GM12878 (cell line): ENCODE data around the gene PCDHGC3. TPM values are rescaled to one million over a fixed set of nuclear protein-coding genes. Genes with fewer than 3 reads are reported as not detected.

ENCODE experiments used
- ATAC-seq: fragments of 200-7000 bp; cut with Tn5 transposase; 3 replicates; pipeline ENCODE4 v1.9.1; 2020; ENCODE audit warnings: mild to moderate bottlenecking, moderate library complexity
- BruUV-seq: library from RNA; stranded (reverse); fragments of 400-500 nt; replicated peaks from 2 replicates; lab custom pipeline; 2021; lab: Mats Ljungman, UMichigan
- CTCF ChIA-PET: fragments of 300-600 bp; sonication (Branson Sonifier 250); formaldehyde crosslinking; extraction: SDS; loops from one replicate; lab custom pipeline; 2021; ENCODE audit warnings: inconsistent platforms; lab: Yijun Ruan, JAX
- POLR2A ChIA-PET: fragments of 350-600 bp; formaldehyde crosslinking; extraction: SDS; loops from one replicate; lab custom pipeline; 2021; ENCODE audit warnings: inconsistent platforms; lab: Charles Lee
- RAD21 ChIA-PET: fragments of 300-600 bp; sonication (Branson Sonifier 250); formaldehyde crosslinking; loops from one replicate; lab custom pipeline; 2023; ENCODE audit warnings: antibody characterized with exemption; ENCODE audit not compliant: unreplicated experiment; lab: Charles Lee
- SMC1A ChIA-PET: fragments of 300-600 bp; sonication (Branson Sonifier 250); formaldehyde crosslinking; loops from one replicate; lab custom pipeline; 2023; ENCODE audit not compliant: unreplicated experiment, uncharacterized antibody; lab: Charles Lee
- DNase-seq: peaks from one replicate; pipeline ENCODE4 v3.0.0-alpha.2; 2011; ENCODE audit warnings: low read depth, low spot score
- FAIRE-seq: peaks from 3 replicates; lab custom pipeline; 2011; peaks lifted over from hg19 to GRCh38; lab: Jason Lieb, UNC
- H2AFZ ChIP-seq: 2 replicates; pipeline ENCODE4 v1.6.0; 2011; ENCODE audit warnings: low read depth, low read length, control low read depth; ENCODE audit not compliant: control insufficient read depth
- H3K27ac ChIP-seq: 2 replicates; pipeline ENCODE4 v1.5.1; 2011; ENCODE audit warnings: control low read depth; ENCODE audit not compliant: control insufficient read depth, insufficient read depth
- H3K27me3 ChIP-seq, 2 experiments: replicated peaks in 1 of 2; 2 replicates each; pipeline versions ENCODE4 v1.6.0 to v1.6.1; 2011; ENCODE audit warnings: low read length in 1 of 2; ENCODE audit not compliant: control insufficient read depth in 2 of 2, insufficient read depth in 2 of 2
- H3K36me3 ChIP-seq, 2 experiments: 2 replicates each; pipeline ENCODE4 v1.5.1; 2011; ENCODE audit warnings: low read length in 1 of 2; ENCODE audit not compliant: control insufficient read depth in 2 of 2, insufficient read depth in 2 of 2
- H3K4me1 ChIP-seq: 2 replicates; pipeline ENCODE4 v1.6.1; 2011; ENCODE audit warnings: mild to moderate bottlenecking, low read length, moderate library complexity, mixed read lengths; ENCODE audit not compliant: control insufficient read depth, insufficient read depth
- H3K4me2 ChIP-seq: 2 replicates; pipeline ENCODE4 v1.6.0; 2011; ENCODE audit warnings: control low read depth; ENCODE audit not compliant: control insufficient read depth, insufficient read depth
- H3K4me3 ChIP-seq: fragments of 200-600 bp; sonication (generic); 2 replicates; pipeline ENCODE4 v1.5.1; 2016
- H3K79me2 ChIP-seq: 2 replicates; pipeline ENCODE4 v1.6.0; 2011; ENCODE audit warnings: low read length; ENCODE audit not compliant: control insufficient read depth, insufficient read depth
- H3K9ac ChIP-seq: 2 replicates; pipeline ENCODE4 v1.8.0; 2011; ENCODE audit warnings: low read length, control low read depth, mixed read lengths; ENCODE audit not compliant: control insufficient read depth, insufficient read depth
- H3K9me3 ChIP-seq: replicated peaks from 3 replicates; pipeline ENCODE4 v1.5.1; 2011; ENCODE audit warnings: mild to moderate bottlenecking, low read length; ENCODE audit not compliant: control insufficient read depth, insufficient read depth
- H4K20me1 ChIP-seq: 2 replicates; pipeline ENCODE4 v1.6.0; 2011; ENCODE audit not compliant: control insufficient read depth, insufficient read depth
- BCL11A ChIP-seq: IDR thresholded peaks from 2 replicates; pipeline ENCODE4 v1.6.1; 2011; ENCODE audit warnings: low read depth, low read length
- BCL3 ChIP-seq: IDR thresholded peaks from 2 replicates; pipeline ENCODE4 v1.6.1; 2011; ENCODE audit warnings: borderline replicate concordance, low read depth, mild to moderate bottlenecking, moderate library complexity, low read length; ENCODE audit not compliant: insufficient read depth, poor library complexity, severe bottlenecking
- CUX1 ChIP-seq: IDR thresholded peaks from 2 replicates; pipeline ENCODE4 v1.6.1; 2012; ENCODE audit warnings: improper control_type of control experiment, low read depth, low read length; ENCODE audit not compliant: insufficient replicate concordance
- HDAC2 ChIP-seq: fragments of 200-600 bp; sonication (generic); IDR thresholded peaks from 2 replicates; pipeline ENCODE4 v1.6.1; 2017
- MEF2B ChIP-seq: fragments of 450-650 bp; IDR thresholded peaks from 2 replicates; pipeline ENCODE4 v1.6.1; 2018; ENCODE audit warnings: mild to moderate bottlenecking, moderate library complexity; ENCODE audit not compliant: partially characterized antibody, poor library complexity, severe bottlenecking
- NKRF ChIP-seq: fragments of 450-650 bp; conservative IDR thresholded peaks from 2 replicates; pipeline ENCODE4 v1.6.1; 2017; ENCODE audit warnings: mild to moderate bottlenecking, moderate library complexity
- PAX8 ChIP-seq: fragments of 450-650 bp; IDR thresholded peaks from 2 replicates; pipeline ENCODE4 v1.6.1; 2017; ENCODE audit warnings: mild to moderate bottlenecking, moderate library complexity
- SRF ChIP-seq, 2 experiments: IDR thresholded peaks; 2 replicates each; pipeline ENCODE4 v1.6.1; 2011; ENCODE audit warnings: low read depth in 2 of 2, low read length in 2 of 2, mild to moderate bottlenecking in 1 of 2, moderate library complexity in 1 of 2
- TARDBP ChIP-seq: IDR thresholded peaks from 2 replicates; pipeline ENCODE4 v1.6.1; 2016; ENCODE audit warnings: borderline replicate concordance
- ZNF274 ChIP-seq: IDR thresholded peaks from one replicate; pipeline ENCODE4 v1.8.0; 2011; ENCODE audit not compliant: insufficient read length, insufficient read depth
- ZNF592 ChIP-seq: fragments of 450-650 bp; IDR thresholded peaks from 2 replicates; pipeline ENCODE4 v1.6.1; 2017; ENCODE audit warnings: mild to moderate bottlenecking, moderate library complexity
- ZNF622 ChIP-seq: fragments of 450-650 bp; IDR thresholded peaks from 2 replicates; pipeline ENCODE4 v1.6.1; 2017; ENCODE audit warnings: mild to moderate bottlenecking, inconsistent platforms
- WGBS: methylation state at CpG from one replicate; pipeline ENCODE4 v1.1.6; 2016; ENCODE audit warnings: low lambda C conversion rate; ENCODE audit not compliant: insufficient replicate concordance, insufficient coverage; ENCODE audit errors: missing lambda C conversion rate; 5-methylcytosine and 5-hydroxymethylcytosine counted together
- in situ Hi-C: fragments of 300-500 bp; cut with MboI; formaldehyde crosslinking; loops from 9 replicates; pipeline ENCODE4 v1.14.3; 2018; ENCODE audit warnings: mixed read lengths
- intact Hi-C: fragments of 100-400 bp; cut with micrococcal nuclease; formaldehyde crosslinking; loops from one replicate; pipeline ENCODE4 v1.14.2; 2022; ENCODE audit not compliant: unreplicated experiment
- polyA plus RNA-seq, 11 experiments: library from polyadenylated mRNA; depleted of rRNA in 4 of 11; unstranded in 6 of 11; stranded (reverse) in 5 of 11; fragments of >200 nt; fragmentation: Nextera tagmentation in 4 of 11; fragmentation: Illumina TruSeq in 1 of 11; extraction: Ambion mirVana in 4 of 11; extraction: Trizol in 1 of 11; gene quantifications; 1 replicate in 1 of 11; 2 replicates in 10 of 11; pipeline versions ENCODE4 v1.2.1 to v1.2.3, GENCODE V29; 2011 to 2016; ENCODE audit warnings: inconsistent platforms in 2 of 11, missing spikeins in 2 of 11, low read depth in 1 of 11
- total RNA-seq, 4 experiments: library from RNA; depleted of rRNA in 3 of 4; stranded (reverse); fragments of >200 nt in 3 of 4; fragmentation: Illumina TruSeq in 1 of 4; extraction: Trizol in 1 of 4; gene quantifications; 2 replicates each; pipeline versions ENCODE4 v1.2.1 to v1.2.3, GENCODE V29; 2013 to 2021

Gene PCDHGC3
- total and polyA plus RNA-seq, 10 of the 15 experiments (the other 5 are each of a cell fraction or from before 2014, with no cell fraction given) = 0.53 to 22.1 (median 12.0) TPM

- Histone ChIP-seq H3K4me2 (no peak overlapping the region), H3K9me3 (peaks cover 13% of the 10 kb centered on the region; the same call in 2 of the 3 replicates), H3K36me3 (no peaks in the 10 kb centered on the region), H3K27ac (no peak overlapping the region), H4K20me1 (no peaks in the 10 kb centered on the region), H3K4me3 (no peak overlapping the region), H3K27me3 (no peaks in the 10 kb centered on the region), H3K4me1 (no peaks in the 10 kb centered on the region; the same call in 1 of the 2 replicates), H2AFZ (no peak overlapping the region), H3K79me2 (no peaks in the 10 kb centered on the region), H3K9ac (no peak overlapping the region)
- ChIA-PET SMC1A (no interaction called here), POLR2A (no interaction called here), RAD21 (no interaction called here), CTCF (interaction anchor here (1.2 kb wide), 1 partner anchor 90 kb away, joined by 3 read pairs; no protein-coding TSS in a partner anchor)
- intact Hi-C loops (no loop called here), in situ Hi-C loops (no loop called here)
- FAIRE-seq = no peak
- no peak for ATAC-seq
- no peak for DNase-seq
- BruUV-seq = no TSS peak
- WGBS = 89% methylated on average over 2 of the region's 2 CpGs
- TF ChIP-seq BCL3 = no peak
- TF ChIP-seq ZNF274 = no peak
- no peak for TF ChIP-seq CUX1
- no peak for TF ChIP-seq PAX8
- no peak for TF ChIP-seq BCL11A
- TF ChIP-seq ZNF592 = no peak
- TF ChIP-seq HDAC2 = no peak
- TF ChIP-seq ZNF622 = no peak
- no peak for TF ChIP-seq MEF2B
- TF ChIP-seq NKRF = no peak
- no peak for TF ChIP-seq TARDBP
- TF ChIP-seq SRF (IDR thresholded peaks at IDR 0.05; ENCODE audit: low read depth in 2 of 2, low read length in 2 of 2) = no peak
These were observed 41.8 kb upstream of the PCDHGC3 start for GRCh38 chr5:141434006-141434405.
